Endothelial cell (in vitro differentiated cells): ENCODE results near the gene HINFP. TPM values are rescaled to one million over a fixed set of nuclear protein-coding genes. Genes with fewer than 3 reads are reported as not detected.

Experiments used
- DNase-seq: peaks from one replicate; pipeline ENCODE4 v3.0.0; 2021; ENCODE audit warnings: low spot score
- H3K27ac Mint-ChIP-seq: one replicate; pipeline ENCODE4 v1.8.0; 2021; ENCODE audit warnings: mixed read lengths, inconsistent platforms; ENCODE audit not compliant: unreplicated experiment
- H3K27me3 Mint-ChIP-seq: one replicate; pipeline ENCODE4 v1.8.0; 2021; ENCODE audit warnings: mild to moderate bottlenecking, moderate library complexity, mixed read lengths, inconsistent platforms; ENCODE audit not compliant: unreplicated experiment
- H3K36me3 Mint-ChIP-seq: one replicate; pipeline ENCODE4 v1.8.0; 2021; ENCODE audit warnings: mild to moderate bottlenecking, low read depth, mixed read lengths, inconsistent platforms; ENCODE audit not compliant: unreplicated experiment
- H3K4me1 Mint-ChIP-seq: one replicate; pipeline ENCODE4 v1.8.0; 2021; ENCODE audit warnings: mild to moderate bottlenecking, mixed read lengths, inconsistent platforms; ENCODE audit not compliant: unreplicated experiment
- H3K4me3 Mint-ChIP-seq: one replicate; pipeline ENCODE4 v1.8.0; 2021; ENCODE audit warnings: mild to moderate bottlenecking, mixed read lengths, inconsistent platforms; ENCODE audit not compliant: unreplicated experiment
- H3K9me3 Mint-ChIP-seq: one replicate; pipeline ENCODE4 v1.8.0; 2021; ENCODE audit warnings: mixed read lengths, inconsistent platforms; ENCODE audit not compliant: unreplicated experiment
- CTCF ChIP-seq: fragments of 200-600 bp; sonication (generic); IDR thresholded peaks from one replicate; pipeline ENCODE4 v1.5.0; 2021; ENCODE audit warnings: antibody characterized with exemption; ENCODE audit not compliant: unreplicated experiment
- total RNA-seq: library from RNA; stranded (reverse); fragmentation: NEBNext Ultra II Directional; extraction: Animal tissue kit (Norgen Biotek cat#: 25700); gene quantifications from one replicate; pipeline ENCODE4 v1.2.1, GENCODE V29; 2021; ENCODE audit not compliant: unreplicated experiment

Gene HINFP
- total RNA-seq, 1 donor from 2014 or later = 33.6 TPM

GRCh38 chr11:119093942-119094815 lies 27.2 kb upstream of the HINFP start:
- peaks cover 14% of the 10 kb centered on the region for H3K27me3 Mint-ChIP-seq
- peak overlapping the region; percentile 36 for H3K27ac Mint-ChIP-seq
- no peaks in the 10 kb centered on the region for H3K9me3 Mint-ChIP-seq
- H3K36me3 Mint-ChIP-seq = peaks cover 43% of the 10 kb centered on the region
- H3K4me3 Mint-ChIP-seq = peak overlapping the region; percentile 91
- peaks cover 20% of the 10 kb centered on the region for H3K4me1 Mint-ChIP-seq
- peak; percentile 38 for DNase-seq
- no peak for TF ChIP-seq CTCF

GRCh38 chr11:119094816-119095065 lies 26.6 kb upstream of the HINFP start:
- Mint-ChIP-seq H3K4me3 (peak overlapping the region; percentile 90), H3K9me3 (no peaks in the 10 kb centered on the region), H3K36me3 (peaks cover 41% of the 10 kb centered on the region), H3K27ac (peak overlapping the region; percentile 61), H3K27me3 (peaks cover 15% of the 10 kb centered on the region), H3K4me1 (peaks cover 20% of the 10 kb centered on the region)
- DNase-seq = peak; percentile 83
- TF ChIP-seq CTCF = peak; percentile 29

- TF ChIP-seq CTCF = no peak
- Mint-ChIP-seq H3K27me3 (peaks cover 16% of the 10 kb centered on the region), H3K4me3 (peak overlapping the region; percentile 90), H3K4me1 (peaks cover 23% of the 10 kb centered on the region), H3K36me3 (peaks cover 43% of the 10 kb centered on the region), H3K27ac (peak overlapping the region; percentile 78), H3K9me3 (no peaks in the 10 kb centered on the region)
- peak; percentile 97 for DNase-seq
These were observed 26.1 kb upstream of the HINFP start for GRCh38 chr11:119095066-119095880.

GRCh38 chr11:119099711-119100110 lies 21.7 kb upstream of the HINFP start:
- H3K27ac Mint-ChIP-seq = peak overlapping the region; percentile 97
- no peak overlapping the region for H3K4me3 Mint-ChIP-seq
- no peaks in the 10 kb centered on the region for H3K9me3 Mint-ChIP-seq
- TF ChIP-seq CTCF = no peak
- peaks cover 23% of the 10 kb centered on the region for H3K4me1 Mint-ChIP-seq
- H3K36me3 Mint-ChIP-seq = peaks cover 42% of the 10 kb centered on the region
- no peak for DNase-seq
- H3K27me3 Mint-ChIP-seq = peaks cover 11% of the 10 kb centered on the region
